Osteoblast (primary cell): Measurements from ENCODE around the gene UBR3. TPM values are rescaled to one million over a fixed set of nuclear protein-coding genes. Genes with fewer than 3 reads are reported as not detected.

Experiments used
- DNase-seq: peaks from one replicate; pipeline ENCODE4 v3.0.0; 2011; ENCODE audit warnings: low spot score, mixed read lengths; ENCODE audit not compliant: insufficient read length; ENCODE audit errors: missing footprints
- H2AFZ ChIP-seq: 2 replicates; pipeline ENCODE4 v1.6.0; 2011; ENCODE audit warnings: mild to moderate bottlenecking, low read length
- H3K27ac ChIP-seq: 2 replicates; pipeline ENCODE4 v1.5.1; 2011; ENCODE audit warnings: mild to moderate bottlenecking, low read depth, low read length, moderate library complexity
- H3K27me3 ChIP-seq: 2 replicates; pipeline ENCODE4 v1.6.0; 2012; ENCODE audit warnings: mild to moderate bottlenecking, control low read depth, inconsistent platforms, low read length, moderate library complexity; ENCODE audit not compliant: insufficient read depth
- H3K36me3 ChIP-seq: 2 replicates; pipeline ENCODE4 v1.5.1; 2011; ENCODE audit warnings: mild to moderate bottlenecking, low read length, control low read depth, moderate library complexity; ENCODE audit not compliant: insufficient read depth
- H3K4me1 ChIP-seq: 2 replicates; pipeline ENCODE4 v1.5.1; 2011; ENCODE audit warnings: mild to moderate bottlenecking, low read length, control low read depth, moderate library complexity; ENCODE audit not compliant: insufficient read depth
- H3K4me2 ChIP-seq: 2 replicates; pipeline ENCODE4 v1.6.0; 2011; ENCODE audit warnings: mild to moderate bottlenecking, low read length; ENCODE audit not compliant: insufficient read depth
- H3K4me3 ChIP-seq: fragments of 200-600 bp; sonication (generic); 3 replicates; pipeline ENCODE4 v1.5.1; 2012; ENCODE audit warnings: mild to moderate bottlenecking, low read length, inconsistent platforms; ENCODE audit not compliant: insufficient read depth
- H3K79me2 ChIP-seq: 2 replicates; pipeline ENCODE4 v1.6.0; 2012; ENCODE audit warnings: mild to moderate bottlenecking, low read length, control low read depth, inconsistent platforms; ENCODE audit not compliant: insufficient read depth
- H3K9me3 ChIP-seq: 2 replicates; pipeline ENCODE4 v1.5.1; 2011; ENCODE audit warnings: low read depth, low read length, control low read depth
- H4K20me1 ChIP-seq: 2 replicates; pipeline ENCODE4 v1.6.0; 2012; ENCODE audit warnings: mild to moderate bottlenecking, low read length, control low read depth; ENCODE audit not compliant: insufficient read depth
- CTCF ChIP-seq: IDR thresholded peaks from 2 replicates; pipeline ENCODE4 v1.5.1; 2011; ENCODE audit warnings: mild to moderate bottlenecking, low read depth, low read length, moderate library complexity; ENCODE audit errors: extremely low read depth
- total RNA-seq: library from RNA; depleted of rRNA; stranded (reverse); fragments of >200 nt; gene quantifications from 2 replicates; pipeline ENCODE4 v1.2.3, GENCODE V29; 2012

UBR3 gene
- total RNA-seq, 1 donor: 42.7 TPM

GRCh38 chr2:170077830-170078569 is 250.7 kb downstream of the UBR3 start:
- no peak for DNase-seq
- Histone ChIP-seq H3K36me3 (peaks cover 20% of the 10 kb centered on the region), H2AFZ (no peak overlapping the region), H3K79me2 (no peaks in the 10 kb centered on the region), H4K20me1 (no peaks in the 10 kb centered on the region), H3K4me1 (peaks cover 5% of the 10 kb centered on the region), H3K27ac (no peak overlapping the region), H3K4me2 (no peak overlapping the region), H3K4me3 (no peak overlapping the region), H3K9me3 (no peaks in the 10 kb centered on the region), H3K27me3 (no peaks in the 10 kb centered on the region)
- TF ChIP-seq CTCF: no peak

- Histone ChIP-seq H3K79me2 (no peaks in the 10 kb centered on the region), H4K20me1 (no peaks in the 10 kb centered on the region), H3K27ac (no peak overlapping the region), H3K36me3 (peaks cover 12% of the 10 kb centered on the region), H2AFZ (no peak overlapping the region), H3K4me1 (no peaks in the 10 kb centered on the region), H3K9me3 (no peaks in the 10 kb centered on the region), H3K27me3 (no peaks in the 10 kb centered on the region), H3K4me3 (no peak overlapping the region), H3K4me2 (no peak overlapping the region)
- no peak for TF ChIP-seq CTCF
- no peak for DNase-seq
Measured at GRCh38 chr2:170084820-170085491, 257.7 kb downstream of the UBR3 start.

- Histone ChIP-seq H4K20me1 (no peaks in the 10 kb centered on the region), H3K27ac (no peak overlapping the region), H3K4me2 (no peak overlapping the region), H3K27me3 (no peaks in the 10 kb centered on the region), H3K4me3 (no peak overlapping the region), H3K36me3 (peaks cover 5% of the 10 kb centered on the region), H3K79me2 (no peaks in the 10 kb centered on the region), H2AFZ (no peak overlapping the region), H3K4me1 (no peaks in the 10 kb centered on the region), H3K9me3 (no peaks in the 10 kb centered on the region)
- DNase-seq: no peak
- no peak for TF ChIP-seq CTCF
Measured at GRCh38 chr2:170086117-170086688, 258.9 kb downstream of the UBR3 start.
